ENCODE measurements around the gene ITPK1. TPM values are rescaled to one million over a fixed set of nuclear protein-coding genes. Genes with fewer than 3 reads are reported as not detected.

ITPK1 gene
- total RNA-seq, 1 experiment from 2014 or later = 25.9 TPM

DNA sequence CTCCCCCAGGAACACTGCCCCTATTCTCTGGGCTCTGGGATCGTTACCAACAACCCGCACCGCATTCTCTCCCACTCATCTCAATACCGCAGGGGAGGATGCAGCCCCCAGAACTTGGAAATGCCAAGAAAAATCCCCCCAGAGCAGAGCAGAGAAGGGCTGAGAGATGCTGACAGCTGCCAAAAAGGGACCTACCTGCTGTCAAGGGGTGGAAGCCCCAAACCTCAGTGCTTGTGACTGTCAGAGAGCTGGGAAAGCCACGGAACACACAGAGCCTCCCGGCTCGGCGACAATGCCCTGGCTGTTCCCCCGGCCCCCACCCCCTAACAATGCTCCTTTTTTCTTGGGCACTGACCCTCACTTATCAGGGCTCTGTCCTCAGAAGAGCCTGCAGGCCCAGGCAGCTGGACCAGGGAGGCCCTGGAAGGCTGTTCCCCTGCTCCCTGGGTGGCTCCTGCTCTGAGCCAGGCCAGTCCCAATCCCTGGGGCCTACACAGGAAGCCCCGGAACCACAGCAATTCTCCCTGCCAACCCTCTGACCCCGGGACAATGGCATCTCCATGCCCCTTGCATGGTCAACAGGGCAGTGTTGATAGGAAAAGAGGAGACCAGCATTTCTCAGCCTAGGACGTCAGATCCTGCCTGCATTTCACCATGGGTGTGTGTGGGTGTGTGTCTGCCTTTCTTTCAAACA is 78.9 kb downstream of the ITPK1 start:
- BruUV-seq (replicated peaks) = no TSS peak
- Histone ChIP-seq H3K36me3 (ENCODE audit: control insufficient read depth, insufficient read depth, low read length) (no peaks in the 10 kb centered on the region), H3K27me3 (ENCODE audit: control insufficient read depth, insufficient read depth, low read length) (no peaks in the 10 kb centered on the region), H3K4me3 (ENCODE audit: low read depth in 2 of 2, low read length in 2 of 2) (no peak overlapping the region), H3K27ac (ENCODE audit: low read length) (no peak overlapping the region), H3K9me3 (ENCODE audit: control insufficient read depth, insufficient read depth, low read depth, low read length) (no peaks in the 10 kb centered on the region), H3K4me1 (ENCODE audit: control insufficient read depth, insufficient read depth, low read length) (no peaks in the 10 kb centered on the region)
- intact Hi-C loops (cut with micrococcal nuclease; ENCODE audit: unreplicated experiment) = no loop called here
- TF ChIP-seq, protein P1, sequence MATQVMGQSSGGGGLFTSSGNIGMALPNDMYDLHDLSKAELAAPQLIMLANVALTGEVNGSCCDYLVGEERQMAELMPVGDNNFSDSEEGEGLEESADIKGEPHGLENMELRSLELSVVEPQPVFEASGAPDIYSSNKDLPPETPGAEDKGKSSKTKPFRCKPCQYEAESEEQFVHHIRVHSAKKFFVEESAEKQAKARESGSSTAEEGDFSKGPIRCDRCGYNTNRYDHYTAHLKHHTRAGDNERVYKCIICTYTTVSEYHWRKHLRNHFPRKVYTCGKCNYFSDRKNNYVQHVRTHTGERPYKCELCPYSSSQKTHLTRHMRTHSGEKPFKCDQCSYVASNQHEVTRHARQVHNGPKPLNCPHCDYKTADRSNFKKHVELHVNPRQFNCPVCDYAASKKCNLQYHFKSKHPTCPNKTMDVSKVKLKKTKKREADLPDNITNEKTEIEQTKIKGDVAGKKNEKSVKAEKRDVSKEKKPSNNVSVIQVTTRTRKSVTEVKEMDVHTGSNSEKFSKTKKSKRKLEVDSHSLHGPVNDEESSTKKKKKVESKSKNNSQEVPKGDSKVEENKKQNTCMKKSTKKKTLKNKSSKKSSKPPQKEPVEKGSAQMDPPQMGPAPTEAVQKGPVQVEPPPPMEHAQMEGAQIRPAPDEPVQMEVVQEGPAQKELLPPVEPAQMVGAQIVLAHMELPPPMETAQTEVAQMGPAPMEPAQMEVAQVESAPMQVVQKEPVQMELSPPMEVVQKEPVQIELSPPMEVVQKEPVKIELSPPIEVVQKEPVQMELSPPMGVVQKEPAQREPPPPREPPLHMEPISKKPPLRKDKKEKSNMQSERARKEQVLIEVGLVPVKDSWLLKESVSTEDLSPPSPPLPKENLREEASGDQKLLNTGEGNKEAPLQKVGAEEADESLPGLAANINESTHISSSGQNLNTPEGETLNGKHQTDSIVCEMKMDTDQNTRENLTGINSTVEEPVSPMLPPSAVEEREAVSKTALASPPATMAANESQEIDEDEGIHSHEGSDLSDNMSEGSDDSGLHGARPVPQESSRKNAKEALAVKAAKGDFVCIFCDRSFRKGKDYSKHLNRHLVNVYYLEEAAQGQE (IDR thresholded peaks at IDR 0.05; ENCODE audit: insufficient read depth in 1 of 2, low read depth in 2 of 2, low read length in 1 of 2) = no peak
- no peak for TF ChIP-seq POLR2AphosphoS5 (IDR thresholded peaks at IDR 0.05; ENCODE audit: low read depth, low read length)
- TF ChIP-seq SIN3A (IDR thresholded peaks at IDR 0.05; ENCODE audit: borderline replicate concordance, insufficient read depth, low read depth, low read length) = no peak
- TF ChIP-seq, protein P2, sequence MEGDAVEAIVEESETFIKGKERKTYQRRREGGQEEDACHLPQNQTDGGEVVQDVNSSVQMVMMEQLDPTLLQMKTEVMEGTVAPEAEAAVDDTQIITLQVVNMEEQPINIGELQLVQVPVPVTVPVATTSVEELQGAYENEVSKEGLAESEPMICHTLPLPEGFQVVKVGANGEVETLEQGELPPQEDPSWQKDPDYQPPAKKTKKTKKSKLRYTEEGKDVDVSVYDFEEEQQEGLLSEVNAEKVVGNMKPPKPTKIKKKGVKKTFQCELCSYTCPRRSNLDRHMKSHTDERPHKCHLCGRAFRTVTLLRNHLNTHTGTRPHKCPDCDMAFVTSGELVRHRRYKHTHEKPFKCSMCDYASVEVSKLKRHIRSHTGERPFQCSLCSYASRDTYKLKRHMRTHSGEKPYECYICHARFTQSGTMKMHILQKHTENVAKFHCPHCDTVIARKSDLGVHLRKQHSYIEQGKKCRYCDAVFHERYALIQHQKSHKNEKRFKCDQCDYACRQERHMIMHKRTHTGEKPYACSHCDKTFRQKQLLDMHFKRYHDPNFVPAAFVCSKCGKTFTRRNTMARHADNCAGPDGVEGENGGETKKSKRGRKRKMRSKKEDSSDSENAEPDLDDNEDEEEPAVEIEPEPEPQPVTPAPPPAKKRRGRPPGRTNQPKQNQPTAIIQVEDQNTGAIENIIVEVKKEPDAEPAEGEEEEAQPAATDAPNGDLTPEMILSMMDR (IDR thresholded peaks at IDR 0.05) = no peak
- no peak for TF ChIP-seq TCF7L2 (IDR thresholded peaks at IDR 0.05; ENCODE audit: low read depth, low read length)
- CTCF ChIA-PET = no interaction called here
- POLR2A ChIA-PET = no interaction called here
- ATAC-seq (no peak), DNase-seq (ENCODE audit: low read depth, low spot score) (no peak)
- in situ Hi-C loops (cut with HindIII; ENCODE audit: low pct_unique_long_range_greater_than_20kb, low sequenced_read_pairs) = no loop called here

DNA sequence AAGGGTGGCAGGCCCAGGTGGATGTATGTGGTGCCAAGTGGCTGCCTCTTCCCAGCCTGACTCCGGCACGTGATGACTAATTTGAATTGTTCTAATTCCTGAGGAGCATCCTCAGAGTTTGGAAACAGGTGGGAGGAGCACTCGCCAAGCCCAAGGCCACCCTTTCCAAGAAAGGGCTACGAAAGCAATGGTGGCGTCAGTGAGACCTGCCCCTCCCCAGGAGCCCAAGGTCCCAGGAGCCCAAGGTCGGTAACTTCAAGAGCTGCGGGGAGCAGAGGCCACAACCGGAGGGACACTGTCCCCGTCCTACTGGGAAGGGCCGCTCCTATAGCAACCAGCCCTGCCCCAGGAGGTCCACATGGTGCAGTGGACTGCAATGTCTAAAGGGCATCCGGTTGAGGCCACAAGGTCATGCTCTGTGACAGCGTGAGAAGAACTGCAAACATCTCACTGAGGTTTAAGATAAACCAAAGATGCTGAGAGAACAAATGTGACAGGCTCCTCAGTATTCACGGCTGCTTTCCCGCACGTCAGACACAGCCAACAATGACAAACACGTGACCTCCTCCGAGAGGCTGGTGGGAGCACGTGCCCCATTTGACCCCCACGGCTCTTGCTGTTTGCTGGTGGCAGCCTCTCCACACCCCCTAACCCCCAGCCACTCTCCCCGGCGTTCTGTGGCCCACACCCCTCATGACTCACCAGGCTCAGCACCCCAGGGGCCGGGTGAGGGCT is 79.6 kb downstream of the ITPK1 start:
- CTCF ChIA-PET = no interaction called here
- no peaks in the 10 kb centered on the region for H3K4me1 ChIP-seq (ENCODE audit: control insufficient read depth, insufficient read depth, low read length)
- no peak overlapping the region for H3K27ac ChIP-seq (ENCODE audit: low read length)
- ATAC-seq (no peak), DNase-seq (ENCODE audit: low read depth, low spot score) (no peak)
- in situ Hi-C loops (cut with HindIII; ENCODE audit: low pct_unique_long_range_greater_than_20kb, low sequenced_read_pairs) = no loop called here
- no TSS peak for BruUV-seq (replicated peaks)
- intact Hi-C loops (cut with micrococcal nuclease; ENCODE audit: unreplicated experiment) = no loop called here
- no peaks in the 10 kb centered on the region for H3K27me3 ChIP-seq (ENCODE audit: control insufficient read depth, insufficient read depth, low read length)
- no peaks in the 10 kb centered on the region for H3K9me3 ChIP-seq (ENCODE audit: control insufficient read depth, insufficient read depth, low read depth, low read length)
- no peaks in the 10 kb centered on the region for H3K36me3 ChIP-seq (ENCODE audit: control insufficient read depth, insufficient read depth, low read length)
- POLR2A ChIA-PET = no interaction called here
- no peak for TF ChIP-seq POLR2AphosphoS5 (IDR thresholded peaks at IDR 0.05; ENCODE audit: low read depth, low read length)
- no peak overlapping the region for H3K4me3 ChIP-seq (ENCODE audit: low read depth in 2 of 2, low read length in 2 of 2)

DNA sequence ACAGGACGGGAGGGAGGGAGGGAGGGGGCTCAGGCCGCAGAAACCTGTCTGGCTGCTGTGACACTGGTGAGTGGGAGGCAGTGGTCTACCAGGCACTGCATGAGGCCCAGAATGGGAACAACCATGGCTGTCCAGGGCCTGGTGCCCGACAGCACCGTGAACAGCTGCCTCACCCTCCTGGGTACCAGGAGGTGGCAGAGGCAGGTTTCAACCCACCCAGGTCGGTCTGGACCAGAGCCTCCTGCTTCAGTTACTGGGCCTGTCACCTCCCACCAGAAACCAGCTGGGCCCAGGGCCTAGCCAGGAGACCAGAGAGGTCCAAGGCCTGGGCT is 80.2 kb downstream of the ITPK1 start:
- Histone ChIP-seq H3K4me1 (ENCODE audit: control insufficient read depth, insufficient read depth, low read length) (no peaks in the 10 kb centered on the region), H3K9me3 (ENCODE audit: control insufficient read depth, insufficient read depth, low read depth, low read length) (no peaks in the 10 kb centered on the region), H3K27ac (ENCODE audit: low read length) (no peak overlapping the region), H3K4me3 (ENCODE audit: low read depth in 2 of 2, low read length in 2 of 2) (no peak overlapping the region), H3K27me3 (ENCODE audit: control insufficient read depth, insufficient read depth, low read length) (no peaks in the 10 kb centered on the region), H3K36me3 (ENCODE audit: control insufficient read depth, insufficient read depth, low read length) (no peaks in the 10 kb centered on the region)
- DNase-seq (ENCODE audit: low read depth, low spot score) (no peak), ATAC-seq (no peak)
- TF ChIP-seq SIN3A (IDR thresholded peaks at IDR 0.05; ENCODE audit: borderline replicate concordance, insufficient read depth, low read depth, low read length) (no peak), TCF7L2 (IDR thresholded peaks at IDR 0.05; ENCODE audit: low read depth, low read length) (no peak), POLR2AphosphoS5 (IDR thresholded peaks at IDR 0.05; ENCODE audit: low read depth, low read length) (no peak)
- TF ChIP-seq, protein P1 (IDR thresholded peaks at IDR 0.05; ENCODE audit: insufficient read depth in 1 of 2, low read depth in 2 of 2, low read length in 1 of 2) = no peak
- TF ChIP-seq, protein P2 (IDR thresholded peaks at IDR 0.05) = no peak
- in situ Hi-C loops (cut with HindIII; ENCODE audit: low pct_unique_long_range_greater_than_20kb, low sequenced_read_pairs) (no loop called here), intact Hi-C loops (cut with micrococcal nuclease; ENCODE audit: unreplicated experiment) (no loop called here)
- POLR2A ChIA-PET = no interaction called here
- BruUV-seq (replicated peaks) = no TSS peak
- CTCF ChIA-PET = no interaction called here

Data from Panc1 (cell line).